Epithelial cell of esophagus (primary cell): Measurements from ENCODE around the gene NCAPD3.

ENCODE experiments used
- DNase-seq: peaks from one replicate; pipeline ENCODE4 v3.0.0; 2010; ENCODE audit warnings: low read depth
- H3K4me3 ChIP-seq: 2 replicates; pipeline ENCODE4 v1.5.1; 2011; ENCODE audit warnings: mild to moderate bottlenecking, low read length, control low read depth
- TF ChIP-seq, protein P1 (sequence below): IDR thresholded peaks from 2 replicates; pipeline ENCODE4 v1.5.1; 2011; ENCODE audit warnings: low read depth, mild to moderate bottlenecking, low read length, control low read depth, inconsistent platforms; ENCODE audit not compliant: insufficient read depth; ENCODE audit errors: missing control alignments

NCAPD3 gene, protein sequence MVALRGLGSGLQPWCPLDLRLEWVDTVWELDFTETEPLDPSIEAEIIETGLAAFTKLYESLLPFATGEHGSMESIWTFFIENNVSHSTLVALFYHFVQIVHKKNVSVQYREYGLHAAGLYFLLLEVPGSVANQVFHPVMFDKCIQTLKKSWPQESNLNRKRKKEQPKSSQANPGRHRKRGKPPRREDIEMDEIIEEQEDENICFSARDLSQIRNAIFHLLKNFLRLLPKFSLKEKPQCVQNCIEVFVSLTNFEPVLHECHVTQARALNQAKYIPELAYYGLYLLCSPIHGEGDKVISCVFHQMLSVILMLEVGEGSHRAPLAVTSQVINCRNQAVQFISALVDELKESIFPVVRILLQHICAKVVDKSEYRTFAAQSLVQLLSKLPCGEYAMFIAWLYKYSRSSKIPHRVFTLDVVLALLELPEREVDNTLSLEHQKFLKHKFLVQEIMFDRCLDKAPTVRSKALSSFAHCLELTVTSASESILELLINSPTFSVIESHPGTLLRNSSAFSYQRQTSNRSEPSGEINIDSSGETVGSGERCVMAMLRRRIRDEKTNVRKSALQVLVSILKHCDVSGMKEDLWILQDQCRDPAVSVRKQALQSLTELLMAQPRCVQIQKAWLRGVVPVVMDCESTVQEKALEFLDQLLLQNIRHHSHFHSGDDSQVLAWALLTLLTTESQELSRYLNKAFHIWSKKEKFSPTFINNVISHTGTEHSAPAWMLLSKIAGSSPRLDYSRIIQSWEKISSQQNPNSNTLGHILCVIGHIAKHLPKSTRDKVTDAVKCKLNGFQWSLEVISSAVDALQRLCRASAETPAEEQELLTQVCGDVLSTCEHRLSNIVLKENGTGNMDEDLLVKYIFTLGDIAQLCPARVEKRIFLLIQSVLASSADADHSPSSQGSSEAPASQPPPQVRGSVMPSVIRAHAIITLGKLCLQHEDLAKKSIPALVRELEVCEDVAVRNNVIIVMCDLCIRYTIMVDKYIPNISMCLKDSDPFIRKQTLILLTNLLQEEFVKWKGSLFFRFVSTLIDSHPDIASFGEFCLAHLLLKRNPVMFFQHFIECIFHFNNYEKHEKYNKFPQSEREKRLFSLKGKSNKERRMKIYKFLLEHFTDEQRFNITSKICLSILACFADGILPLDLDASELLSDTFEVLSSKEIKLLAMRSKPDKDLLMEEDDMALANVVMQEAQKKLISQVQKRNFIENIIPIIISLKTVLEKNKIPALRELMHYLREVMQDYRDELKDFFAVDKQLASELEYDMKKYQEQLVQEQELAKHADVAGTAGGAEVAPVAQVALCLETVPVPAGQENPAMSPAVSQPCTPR (N-terminal part only)

DNA sequence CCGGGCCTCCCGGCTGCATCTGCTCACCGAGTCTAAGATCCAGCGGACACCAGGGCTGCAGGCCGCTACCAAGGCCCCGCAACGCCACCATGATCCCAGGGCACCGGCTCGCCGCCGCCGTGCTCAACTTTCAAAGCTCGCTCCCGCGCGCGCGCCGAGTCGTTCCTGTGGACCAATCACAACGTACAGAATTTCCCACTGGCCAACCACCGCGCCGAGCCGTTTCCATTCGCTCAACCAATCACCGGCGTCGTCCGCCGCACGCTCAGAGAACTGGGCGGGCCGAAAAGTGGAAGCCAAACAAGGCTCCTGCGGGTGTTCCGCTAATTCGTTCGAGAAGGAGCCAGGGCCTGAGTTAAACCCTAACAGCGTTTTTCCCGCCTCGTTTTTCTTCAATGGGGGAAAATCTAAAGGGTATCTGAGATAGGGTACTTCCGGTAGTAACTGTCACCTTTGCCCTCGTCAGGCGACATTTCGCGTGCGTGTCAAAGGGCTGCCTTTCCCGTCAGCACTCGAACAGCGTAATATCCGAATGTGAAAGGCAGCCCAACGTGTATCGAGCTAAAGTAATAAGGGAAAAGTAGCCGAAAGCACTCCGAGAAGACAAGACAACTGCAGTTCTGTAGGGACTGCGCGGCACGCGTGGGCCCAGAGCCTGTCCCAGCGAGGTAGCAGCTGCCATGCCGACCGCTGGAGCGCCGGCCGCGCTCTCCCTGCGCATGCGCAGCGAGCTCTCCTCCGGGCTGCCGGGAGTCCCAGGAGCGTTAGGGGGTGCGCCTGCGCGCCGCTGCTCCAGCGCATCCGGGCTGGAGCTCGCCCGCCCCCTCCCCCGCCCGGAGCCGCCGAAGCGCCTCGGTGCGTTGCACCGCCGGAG lies at the start of gene NCAPD3, which contains the start of gene VPS26B:
NCAPD3 (minus strand) TSS at position 132 of the 874 bp plus-strand sequence; CDS start at position 91, 41 bp downstream.
VPS26B (plus strand) TSS at position 836 of the 874 bp plus-strand sequence. CDS start 452 bp downstream, outside the sequence.
- peak; percentile 98 for DNase-seq
- peak within 1 kb of the TSS; percentile 98 for H3K4me3 ChIP-seq
- TF ChIP-seq, protein P1, sequence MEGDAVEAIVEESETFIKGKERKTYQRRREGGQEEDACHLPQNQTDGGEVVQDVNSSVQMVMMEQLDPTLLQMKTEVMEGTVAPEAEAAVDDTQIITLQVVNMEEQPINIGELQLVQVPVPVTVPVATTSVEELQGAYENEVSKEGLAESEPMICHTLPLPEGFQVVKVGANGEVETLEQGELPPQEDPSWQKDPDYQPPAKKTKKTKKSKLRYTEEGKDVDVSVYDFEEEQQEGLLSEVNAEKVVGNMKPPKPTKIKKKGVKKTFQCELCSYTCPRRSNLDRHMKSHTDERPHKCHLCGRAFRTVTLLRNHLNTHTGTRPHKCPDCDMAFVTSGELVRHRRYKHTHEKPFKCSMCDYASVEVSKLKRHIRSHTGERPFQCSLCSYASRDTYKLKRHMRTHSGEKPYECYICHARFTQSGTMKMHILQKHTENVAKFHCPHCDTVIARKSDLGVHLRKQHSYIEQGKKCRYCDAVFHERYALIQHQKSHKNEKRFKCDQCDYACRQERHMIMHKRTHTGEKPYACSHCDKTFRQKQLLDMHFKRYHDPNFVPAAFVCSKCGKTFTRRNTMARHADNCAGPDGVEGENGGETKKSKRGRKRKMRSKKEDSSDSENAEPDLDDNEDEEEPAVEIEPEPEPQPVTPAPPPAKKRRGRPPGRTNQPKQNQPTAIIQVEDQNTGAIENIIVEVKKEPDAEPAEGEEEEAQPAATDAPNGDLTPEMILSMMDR, result no peak

DNA sequence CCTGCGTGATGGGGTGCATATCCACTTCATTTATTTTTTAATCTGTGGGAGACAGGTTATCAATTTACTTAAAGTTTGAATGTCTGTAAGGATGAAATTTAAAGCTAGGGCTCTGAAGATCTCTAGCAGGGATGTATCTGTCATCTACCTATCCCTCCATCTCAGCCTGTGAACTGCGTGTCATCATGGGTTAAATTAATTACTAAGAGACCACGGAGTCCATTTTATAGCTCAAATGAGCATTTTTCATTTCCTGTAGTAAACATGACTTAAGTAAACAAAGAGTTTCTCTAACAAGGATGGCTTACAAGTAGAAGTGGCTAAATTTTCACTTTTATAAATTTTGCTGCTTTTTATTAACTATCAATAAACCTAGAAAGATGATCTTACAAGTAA lies 49.5 kb upstream of the NCAPD3 start:
- no peak for DNase-seq
- TF ChIP-seq, protein P1, result no peak
- no peak overlapping the region for H3K4me3 ChIP-seq

DNA sequence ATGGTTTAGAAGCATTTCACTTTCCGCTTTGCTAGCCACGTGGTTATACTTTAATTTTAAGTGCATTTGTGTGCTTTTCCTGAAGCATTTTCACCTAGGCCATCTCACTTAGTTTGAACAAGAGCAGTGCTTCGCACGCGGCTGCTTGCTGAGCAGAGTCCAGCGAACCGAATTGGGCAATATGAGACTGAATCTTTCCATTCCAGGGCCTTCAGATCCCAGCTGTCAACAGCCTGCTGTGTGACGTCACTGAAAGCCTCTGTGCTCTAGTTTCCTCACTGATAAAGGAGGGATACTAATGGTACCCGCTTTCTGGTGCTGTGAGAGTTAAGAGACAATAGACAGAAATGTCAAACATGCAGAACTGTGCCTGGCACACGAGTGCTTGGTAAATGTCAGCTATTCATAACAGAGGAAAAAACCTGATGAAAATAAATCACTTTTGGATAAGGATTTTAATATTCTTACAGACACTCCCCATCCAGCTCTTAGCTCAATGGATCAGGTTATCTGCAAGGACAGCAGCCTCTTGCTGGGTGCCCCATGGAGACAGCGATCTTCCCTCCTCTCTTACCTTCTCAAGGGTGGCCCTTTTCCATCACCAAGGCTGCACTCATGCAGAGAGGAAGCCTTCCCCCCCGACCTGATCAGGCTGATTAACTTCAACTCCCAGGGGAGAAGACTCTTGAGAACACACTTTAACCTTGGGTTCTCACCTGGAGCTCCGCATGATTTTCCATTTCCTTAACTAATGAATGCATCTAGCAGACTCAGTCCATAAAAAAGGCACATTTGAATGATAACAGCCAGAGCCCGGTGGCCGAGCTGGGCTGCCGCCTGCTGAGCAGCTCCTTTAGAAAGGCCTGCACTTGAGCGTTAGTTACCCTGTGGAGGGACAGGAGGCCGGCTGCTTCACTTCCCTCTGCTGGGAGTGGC lies 48.9 kb upstream of the NCAPD3 start:
- no peak for DNase-seq
- TF ChIP-seq, protein P1, result no peak
- no peak overlapping the region for H3K4me3 ChIP-seq

DNA sequence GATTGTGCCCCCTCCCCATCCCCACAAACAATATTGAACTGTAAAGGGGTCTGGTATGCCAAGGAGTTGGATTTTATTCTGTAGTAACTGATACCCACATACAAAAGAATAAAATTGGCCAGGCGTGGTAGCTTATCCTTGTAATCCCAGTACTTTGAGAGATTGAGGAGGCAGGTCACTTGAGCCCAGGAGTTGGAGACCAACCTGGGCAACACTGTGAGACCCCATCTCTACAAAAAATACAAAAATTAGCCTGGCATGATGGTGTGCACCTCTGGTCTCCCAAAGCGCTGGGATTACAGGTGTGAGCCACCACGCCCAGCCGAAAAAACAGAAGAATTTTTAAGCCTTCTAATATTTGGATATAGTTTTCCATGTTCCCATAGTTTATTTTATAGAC lies 48.2 kb upstream of the NCAPD3 start:
- TF ChIP-seq, protein P1, result no peak
- DNase-seq, result no peak

DNA sequence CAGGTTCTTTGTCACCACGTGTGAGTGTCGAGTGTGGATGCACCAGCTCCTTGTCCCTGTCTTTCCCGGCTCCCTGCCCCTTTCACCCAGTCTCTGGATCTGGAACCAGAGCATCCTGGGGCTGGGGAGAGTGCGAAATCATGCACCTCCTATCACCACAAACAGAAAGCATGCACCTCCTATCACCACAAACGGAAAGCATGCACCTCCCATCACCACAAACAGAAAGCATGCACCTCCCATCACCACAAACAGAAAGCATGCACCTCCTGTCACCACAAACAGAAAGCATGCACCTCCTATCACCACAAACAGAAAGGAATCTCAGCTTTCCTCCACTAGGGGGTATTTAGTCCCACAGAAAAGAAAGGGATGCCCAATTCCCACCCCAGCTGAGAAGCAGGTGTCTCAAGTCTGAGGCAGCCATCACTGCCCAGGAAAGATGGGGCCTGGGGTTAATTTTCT lies 46.5 kb upstream of the NCAPD3 start:
- TF ChIP-seq, protein P1, result peak; percentile 6
- DNase-seq, result peak; percentile 35
- no peak overlapping the region for H3K4me3 ChIP-seq

More for the DNA sequence above, 48.2 kb upstream of the NCAPD3 start:
- no peak overlapping the region for H3K4me3 ChIP-seq
